ENCODE results near the gene WWOX. TPM values are rescaled to one million over a fixed set of nuclear protein-coding genes. Genes with fewer than 3 reads are reported as not detected.

WWOX gene
- total and polyA plus RNA-seq, 2 of the 8 experiments (the other 6 are each of a cell fraction or from before 2014, with no cell fraction given) = 5.4 to 16.7 TPM

DNA sequence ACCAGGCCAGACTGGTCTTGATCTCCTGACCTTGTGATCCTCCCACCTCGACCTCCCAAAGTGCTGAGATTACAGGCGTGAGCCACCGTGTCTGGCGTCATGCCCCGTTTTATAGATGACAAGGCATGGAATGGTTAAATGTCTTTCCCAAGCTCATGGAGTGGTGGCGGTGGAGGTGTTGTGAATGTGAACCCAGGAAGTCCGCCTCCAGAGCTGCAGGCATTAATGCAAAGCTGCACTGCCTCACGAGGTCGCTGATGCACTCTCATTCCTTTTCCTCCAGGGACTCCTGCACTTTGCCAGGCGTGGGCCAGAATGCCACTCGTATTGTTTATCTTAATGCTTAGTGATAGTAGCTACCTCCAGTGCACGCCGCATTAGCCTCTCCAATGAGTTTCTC, 149.6 kb downstream of the WWOX start:
- Histone ChIP-seq H3K4ac (replicated peaks; ENCODE audit: insufficient read length, low read depth, low read length) (no peak overlapping the region), H2BK120ac (replicated peaks; ENCODE audit: low read depth, low read length) (no peak overlapping the region), H4K91ac (replicated peaks; ENCODE audit: insufficient read length, low read length) (no peak overlapping the region), H2BK20ac (ENCODE audit: low read length) (no peak overlapping the region), H3K18ac (ENCODE audit: extremely low read depth, low read length) (no peak overlapping the region), H3K36me3 (ENCODE audit: control insufficient read depth in 2 of 4, insufficient read depth in 4 of 4, low read length in 3 of 4) (no peaks in the 10 kb centered on the region), H3K79me2 (ENCODE audit: control insufficient read depth in 1 of 2, insufficient read depth in 2 of 2, low read length in 2 of 2) (no peaks in the 10 kb centered on the region), H4K5ac (ENCODE audit: insufficient read length, low read depth, low read length) (no peak overlapping the region), H3K79me1 (ENCODE audit: low read depth, low read length) (no peaks in the 10 kb centered on the region; the same call in 1 of the 2 replicates), H3K14ac (ENCODE audit: insufficient read length) (no peak overlapping the region), H4K20me1 (replicated peaks in 1 of 2; ENCODE audit: control insufficient read depth in 1 of 2, insufficient read depth in 2 of 2, low read length in 2 of 2) (no peaks in the 10 kb centered on the region), H4K8ac (ENCODE audit: extremely low read depth, insufficient read depth, low read length) (no peak overlapping the region; the same call in none of the 2 replicates), H2BK5ac (ENCODE audit: low read depth, low read length) (no peak overlapping the region), H3K9me3 (ENCODE audit: insufficient read depth in 2 of 2, low read depth in 1 of 2, low read length in 1 of 2) (no peaks in the 10 kb centered on the region), H3K4me2 (ENCODE audit: insufficient read depth in 1 of 2, low read depth in 2 of 2, low read length in 2 of 2) (no peak overlapping the region), H2AFZ (ENCODE audit: low read length) (no peak overlapping the region), H2BK12ac (ENCODE audit: low read depth, low read length) (no peak overlapping the region), H2AK5ac (ENCODE audit: low read depth, low read length) (no peak overlapping the region), H3K27me3 (replicated peaks in 1 of 4; ENCODE audit: control insufficient read depth in 3 of 4, extremely low read depth in 1 of 4, insufficient read depth in 3 of 4, low read length in 3 of 4) (no peaks in the 10 kb centered on the region), H3K4me1 (replicated peaks in 1 of 4; ENCODE audit: control insufficient read depth in 3 of 4, insufficient read depth in 4 of 4, low read length in 3 of 4) (peaks cover 0 to 2% (median under 1%) of the 10 kb centered on the region in 4 experiments; a peak in 2 of 7 replicates), H3K27ac (ENCODE audit: low read depth, low read length) (no peak overlapping the region), H3K9ac (replicated peaks in 1 of 4; ENCODE audit: extremely low read depth in 1 of 4, low read depth in 3 of 4, low read length in 3 of 4) (no peak overlapping the region), H3K56ac (replicated peaks; ENCODE audit: insufficient read length, low read depth, low read length) (no peak overlapping the region), H3K4me3 (ENCODE audit: extremely low read depth in 1 of 4, insufficient read depth in 2 of 4, low read depth in 3 of 4, low read length in 4 of 4) (no peak overlapping the region), H2BK15ac (ENCODE audit: low read length) (no peak overlapping the region), H3K23me2 (ENCODE audit: low read depth, low read length) (peaks cover 2% of the 10 kb centered on the region; the same call in 1 of the 2 replicates), H3K23ac (ENCODE audit: insufficient read length) (no peak overlapping the region)
- DNase-seq (ENCODE audit: low read depth in 1 of 2, low spot score in 2 of 2) (peak in 1 of 2 experiments; percentile 57), FAIRE-seq (no peak)
- CTCF ChIA-PET (ENCODE audit: partially characterized antibody) = interaction anchor here (0.7 to 2.0 kb wide), 13 partner anchors 9 to 232 kb away, joined by 3 to 9 read pairs (median 4); no protein-coding TSS in a partner anchor
- POLR2A ChIA-PET (ENCODE audit: partially characterized antibody) = no interaction called here
- TF ChIP-seq CTCF (IDR thresholded peaks at IDR 0.05; ENCODE audit: control extremely low read depth in 1 of 3, insufficient read depth in 1 of 3, low read depth in 1 of 3, low read length in 3 of 3) (peak; percentile 63 to 68 (median 68)), RAD21 (IDR thresholded peaks at IDR 0.05 in 1 of 2, conservative IDR thresholded peaks at IDR 0.05 in 1 of 2; ENCODE audit: low read depth in 2 of 2, low read length in 2 of 2) (peak; percentile 80 to 82), JUND (IDR thresholded peaks at IDR 0.05; ENCODE audit: low read length) (no peak), NRF1 (IDR thresholded peaks at IDR 0.05; ENCODE audit: low read depth, low read length) (no peak)
- WGBS, 2 experiments (ENCODE audit: extremely low coverage in 1 of 2, insufficient coverage in 1 of 2, insufficient read length in 1 of 2, insufficient replicate concordance in 2 of 2, low coverage in 1 of 2, low lambda C conversion rate in 2 of 2, missing lambda C conversion rate in 1 of 2) = 67% methylated on average over 13 of the region's 13 CpGs; no CpG with 5 or more reads in 1 of the 2 experiments

Data from H1 (cell line).